ENCODE results near the gene KIFC3.

KIFC3 gene

GRCh38 chr16:57758331-57759117, 43.8 kb downstream of the KIFC3 start:
- no peak for TF ChIP-seq CTCF (IDR thresholded peaks at IDR 0.05; ENCODE audit: low read length, missing control alignments)
- H3K4me3 ChIP-seq (replicated peaks; ENCODE audit: low read depth, low read length): no peak overlapping the region
- no peak for DNase-seq (ENCODE audit: low read depth)

- DNase-seq (ENCODE audit: low read depth): no peak
- no peak for TF ChIP-seq CTCF (IDR thresholded peaks at IDR 0.05; ENCODE audit: low read length, missing control alignments)
- no peak overlapping the region for H3K4me3 ChIP-seq (replicated peaks; ENCODE audit: low read depth, low read length)
These were observed 44.4 kb downstream of the KIFC3 start for GRCh38 chr16:57757883-57758282.

- peak; percentile 88 for TF ChIP-seq CTCF (IDR thresholded peaks at IDR 0.05; ENCODE audit: low read length, missing control alignments)
- H3K4me3 ChIP-seq (replicated peaks; ENCODE audit: low read depth, low read length): no peak overlapping the region
- DNase-seq (ENCODE audit: low read depth): peak; percentile 75
These were observed 44.9 kb downstream of the KIFC3 start for GRCh38 chr16:57757326-57757786.

- no peak for DNase-seq (ENCODE audit: low read depth)
- H3K4me3 ChIP-seq (replicated peaks; ENCODE audit: low read depth, low read length): no peak overlapping the region
- TF ChIP-seq CTCF (IDR thresholded peaks at IDR 0.05; ENCODE audit: low read length, missing control alignments): no peak
These were observed 45.6 kb downstream of the KIFC3 start for GRCh38 chr16:57756424-57757325.

GRCh38 chr16:57755726-57756423, 46.4 kb downstream of the KIFC3 start:
- TF ChIP-seq CTCF (IDR thresholded peaks at IDR 0.05; ENCODE audit: low read length, missing control alignments): no peak
- no peak overlapping the region for H3K4me3 ChIP-seq (replicated peaks; ENCODE audit: low read depth, low read length)
- DNase-seq (ENCODE audit: low read depth): no peak

GRCh38 chr16:57755061-57755684, 47.1 kb downstream of the KIFC3 start:
- DNase-seq (ENCODE audit: low read depth): no peak
- TF ChIP-seq CTCF (IDR thresholded peaks at IDR 0.05; ENCODE audit: low read length, missing control alignments): no peak
- no peak overlapping the region for H3K4me3 ChIP-seq (replicated peaks; ENCODE audit: low read depth, low read length)

All from fibroblast of pulmonary artery (primary cell).